SK-N-SH (cell line): ENCODE results near the gene TLDC2. TPM values are rescaled to one million over a fixed set of nuclear protein-coding genes. Genes with fewer than 3 reads are reported as not detected.

Source experiments
- CTCF ChIA-PET: fragments of 300-600, 350-600 bp; formaldehyde crosslinking; extraction: SDS; loops from one replicate; lab custom pipeline; 2021; lab: Yijun Ruan, JAX
- POLR2A ChIA-PET: fragments of 350-600 bp; sonication (Branson Sonifier 250); formaldehyde crosslinking; extraction: SDS; loops from one replicate; lab custom pipeline; 2020; ENCODE audit warnings: antibody characterized with exemption, inconsistent platforms; lab: Yijun Ruan, JAX
- DNase-seq: peaks from one replicate; pipeline ENCODE4 v3.0.0; 2012
- H2AFZ ChIP-seq: fragments of 200-600 bp; sonication (generic); 2 replicates; pipeline ENCODE4 v1.8.1; 2016; ENCODE audit warnings: antibody characterized with exemption, mild to moderate bottlenecking, low read depth
- H3F3A ChIP-seq: fragments of 200-600 bp; sonication (generic); replicated peaks from 2 replicates; pipeline ENCODE3; 2016; ENCODE audit warnings: antibody characterized with exemption, mild to moderate bottlenecking; ENCODE audit not compliant: insufficient read depth
- H3K27ac ChIP-seq, 2 experiments: fragments of 200-500 bp in 1 of 2; fragments of 200-600 bp in 1 of 2; sonication (Bioruptor generic) in 1 of 2; sonication (generic), shearing (Covaris generic) in 1 of 2; 2 replicates each; pipeline versions ENCODE4 v1.5.1 to v1.6.1; 2014 to 2016; ENCODE audit warnings: low read depth in 2 of 2, inconsistent platforms in 1 of 2, low read length in 1 of 2, mild to moderate bottlenecking in 1 of 2, mixed read lengths in 1 of 2
- H3K27me3 ChIP-seq: fragments of 200-600 bp; sonication (generic), shearing (Covaris generic); 2 replicates; pipeline ENCODE4 v1.6.1; 2016; ENCODE audit warnings: mixed run types; ENCODE audit not compliant: insufficient read depth
- H3K36me3 ChIP-seq, 2 experiments: fragments of 200-500 bp in 1 of 2; fragments of 200-600 bp in 1 of 2; sonication (Bioruptor generic) in 1 of 2; sonication (generic) in 1 of 2; replicated peaks in 1 of 2; 2 replicates each; pipeline versions ENCODE3 to v1.5.1; 2014 to 2016; ENCODE audit warnings: low read length in 1 of 2, mild to moderate bottlenecking in 1 of 2; ENCODE audit not compliant: insufficient read depth in 2 of 2, control insufficient read depth in 1 of 2
- H3K4me1 ChIP-seq, 2 experiments: fragments of 200-500 bp in 1 of 2; fragments of 200-600 bp in 1 of 2; sonication (Bioruptor generic) in 1 of 2; sonication (generic), shearing (Covaris generic) in 1 of 2; 2 replicates each; pipeline versions ENCODE4 v1.5.1 to v1.6.1; 2014 to 2016; ENCODE audit warnings: low read depth in 1 of 2, low read length in 1 of 2, mixed run types in 1 of 2; ENCODE audit not compliant: insufficient read depth in 2 of 2, control insufficient read depth in 1 of 2
- H3K4me2 ChIP-seq: fragments of 200-600 bp; sonication (generic), shearing (Covaris generic); 2 replicates; pipeline ENCODE4 v1.6.1; 2017; ENCODE audit warnings: mixed run types
- H3K4me3 ChIP-seq, 2 experiments: fragments of 200-500 bp in 1 of 2; fragments of 200-600 bp in 1 of 2; sonication (Bioruptor generic) in 1 of 2; sonication (generic), shearing (Covaris generic) in 1 of 2; 2 replicates each; pipeline versions ENCODE4 v1.5.1 to v1.8.1; 2014 to 2016; ENCODE audit warnings: low read depth in 2 of 2, inconsistent platforms in 1 of 2, low read length in 1 of 2, mild to moderate bottlenecking in 1 of 2, mixed read lengths in 1 of 2, moderate library complexity in 1 of 2
- H3K79me2 ChIP-seq: fragments of 200-600 bp; sonication (generic); 2 replicates; pipeline ENCODE4 v1.8.1; 2017; ENCODE audit warnings: mild to moderate bottlenecking; ENCODE audit not compliant: insufficient read depth
- H3K9ac ChIP-seq: fragments of 200-600 bp; sonication (generic); 2 replicates; pipeline ENCODE4 v1.6.1; 2017; ENCODE audit warnings: mixed run types
- H3K9me2 ChIP-seq: fragments of 200-600 bp; sonication (generic); 2 replicates; pipeline ENCODE4 v1.6.1; 2017; ENCODE audit warnings: mixed run types
- H3K9me3 ChIP-seq: fragments of 200-600 bp; sonication (generic); 2 replicates; pipeline ENCODE4 v1.6.1; 2017; ENCODE audit warnings: mixed run types, mild to moderate bottlenecking, moderate library complexity
- H4K20me1 ChIP-seq: fragments of 200-600 bp; sonication (generic); 2 replicates; pipeline ENCODE4 v1.6.1; 2017; ENCODE audit warnings: mild to moderate bottlenecking, mixed run types; ENCODE audit not compliant: insufficient read depth
- GABPA ChIP-seq: IDR thresholded peaks from 2 replicates; pipeline ENCODE4 v1.4.0; 2012; ENCODE audit warnings: low read depth, mild to moderate bottlenecking
- GATA2 ChIP-seq: sonication (generic); formaldehyde crosslinking; IDR thresholded peaks from 2 replicates; pipeline ENCODE4 v1.5.0; 2020; ENCODE audit warnings: mild to moderate bottlenecking, missing genetic modification reagents
- JUND ChIP-seq: IDR thresholded peaks from 2 replicates; pipeline ENCODE4 v1.4.0; 2012
- MAX ChIP-seq: IDR thresholded peaks from 2 replicates; pipeline ENCODE4 v1.4.0; 2012; ENCODE audit warnings: low read depth
- MXI1 ChIP-seq: IDR thresholded peaks from 2 replicates; pipeline ENCODE4 v1.6.1; 2012; ENCODE audit warnings: mild to moderate bottlenecking, low read depth, low read length, improper control_type of control experiment
- NFIC ChIP-seq: IDR thresholded peaks from 2 replicates; pipeline ENCODE4 v1.4.0; 2012; ENCODE audit warnings: borderline replicate concordance
- NRF1 ChIP-seq: IDR thresholded peaks from 2 replicates; pipeline ENCODE4 v1.6.1; 2012; ENCODE audit warnings: low read depth, mild to moderate bottlenecking, low read length
- RAD21 ChIP-seq: IDR thresholded peaks from 2 replicates; pipeline ENCODE4 v1.6.1; 2012; ENCODE audit warnings: mild to moderate bottlenecking, low read length
- RCOR1 ChIP-seq: fragments of 150-350 bp; IDR thresholded peaks from 2 replicates; pipeline ENCODE4 v1.6.1; 2017; ENCODE audit warnings: antibody characterized with exemption, low read length
- RFX5 ChIP-seq: IDR thresholded peaks from 2 replicates; pipeline ENCODE4 v1.6.1; 2012; ENCODE audit warnings: mild to moderate bottlenecking, improper control_type of control experiment, low read length
- SIN3A ChIP-seq: IDR thresholded peaks from 2 replicates; pipeline ENCODE4 v1.6.1; 2012; ENCODE audit warnings: low read depth, mild to moderate bottlenecking, low read length, moderate library complexity, borderline replicate concordance
- SMC3 ChIP-seq: IDR thresholded peaks from 2 replicates; pipeline ENCODE4 v1.6.1; 2012; ENCODE audit warnings: low read depth, low read length, improper control_type of control experiment
- TEAD4 ChIP-seq: IDR thresholded peaks from 2 replicates; pipeline ENCODE4 v1.4.0; 2012; ENCODE audit warnings: mild to moderate bottlenecking, borderline replicate concordance; ENCODE audit not compliant: insufficient read depth
- YY1 ChIP-seq: IDR thresholded peaks from 2 replicates; pipeline ENCODE4 v1.4.0; 2012; ENCODE audit warnings: low read depth, mild to moderate bottlenecking
- WGBS: methylation state at CpG from one replicate; pipeline ENCODE4 v1.1.6; 2017; ENCODE audit warnings: low lambda C conversion rate; 5-methylcytosine and 5-hydroxymethylcytosine counted together
- polyA plus RNA-seq, 3 experiments: library from polyadenylated mRNA; depleted of rRNA; stranded (reverse); fragments of >200 nt; gene quantifications; 2 replicates each; pipeline ENCODE4 v1.2.3, GENCODE V29; 2012
- TF ChIP-seq, protein P1 (sequence below): IDR thresholded peaks from 2 replicates; pipeline ENCODE4 v1.6.1; 2012; ENCODE audit warnings: mild to moderate bottlenecking, low read depth, low read length, moderate library complexity
- TF ChIP-seq, protein P2 (sequence below): IDR thresholded peaks from 2 replicates; pipeline ENCODE4 v1.4.0; 2012; ENCODE audit warnings: low read depth, borderline replicate concordance
- TF ChIP-seq, protein P3 (sequence below): fragments of 150-350 bp; IDR thresholded peaks from 2 replicates; pipeline ENCODE4 v1.6.1; 2016; ENCODE audit warnings: mild to moderate bottlenecking, low read depth, low read length

Gene TLDC2
- polyA plus RNA-seq, 1 of the 3 experiments (the other 2 are of a cell fraction), result 0.02 TPM

DNA sequence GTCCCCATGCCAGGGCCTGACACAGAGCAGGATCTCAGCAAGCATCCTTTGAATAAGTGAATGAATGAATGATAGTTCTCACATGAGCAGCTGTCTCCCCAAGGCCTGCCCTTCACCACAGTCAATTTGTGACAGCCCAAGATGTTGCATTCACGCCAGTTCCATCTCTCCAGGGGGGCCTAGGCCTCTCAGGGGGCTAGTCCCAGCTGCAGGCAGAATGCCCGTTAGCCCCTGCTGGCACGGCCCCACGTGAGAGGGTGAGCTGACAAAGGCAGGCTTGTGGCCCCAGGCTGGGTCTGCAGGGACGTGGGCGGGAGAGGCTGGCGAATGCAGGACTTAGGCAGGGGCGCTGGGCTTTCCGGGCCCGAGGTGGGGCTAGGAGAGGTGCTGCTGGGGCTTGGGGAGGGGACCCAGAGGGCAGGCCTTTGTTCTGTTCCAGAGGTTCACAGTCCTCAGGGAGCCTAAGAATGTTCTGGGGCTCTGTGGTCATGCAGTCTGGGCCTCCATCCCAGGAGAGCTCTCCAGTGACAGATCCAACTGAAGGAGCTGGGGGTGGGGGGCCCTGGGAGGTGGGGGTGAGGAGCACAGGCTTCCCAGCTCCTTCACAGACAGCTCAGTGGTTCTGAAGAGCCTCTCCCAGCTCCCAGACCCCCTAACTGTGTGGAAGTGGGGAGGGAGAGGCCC lies 30.5 kb upstream of the TLDC2 start (continued):
- TF ChIP-seq, protein P1, sequence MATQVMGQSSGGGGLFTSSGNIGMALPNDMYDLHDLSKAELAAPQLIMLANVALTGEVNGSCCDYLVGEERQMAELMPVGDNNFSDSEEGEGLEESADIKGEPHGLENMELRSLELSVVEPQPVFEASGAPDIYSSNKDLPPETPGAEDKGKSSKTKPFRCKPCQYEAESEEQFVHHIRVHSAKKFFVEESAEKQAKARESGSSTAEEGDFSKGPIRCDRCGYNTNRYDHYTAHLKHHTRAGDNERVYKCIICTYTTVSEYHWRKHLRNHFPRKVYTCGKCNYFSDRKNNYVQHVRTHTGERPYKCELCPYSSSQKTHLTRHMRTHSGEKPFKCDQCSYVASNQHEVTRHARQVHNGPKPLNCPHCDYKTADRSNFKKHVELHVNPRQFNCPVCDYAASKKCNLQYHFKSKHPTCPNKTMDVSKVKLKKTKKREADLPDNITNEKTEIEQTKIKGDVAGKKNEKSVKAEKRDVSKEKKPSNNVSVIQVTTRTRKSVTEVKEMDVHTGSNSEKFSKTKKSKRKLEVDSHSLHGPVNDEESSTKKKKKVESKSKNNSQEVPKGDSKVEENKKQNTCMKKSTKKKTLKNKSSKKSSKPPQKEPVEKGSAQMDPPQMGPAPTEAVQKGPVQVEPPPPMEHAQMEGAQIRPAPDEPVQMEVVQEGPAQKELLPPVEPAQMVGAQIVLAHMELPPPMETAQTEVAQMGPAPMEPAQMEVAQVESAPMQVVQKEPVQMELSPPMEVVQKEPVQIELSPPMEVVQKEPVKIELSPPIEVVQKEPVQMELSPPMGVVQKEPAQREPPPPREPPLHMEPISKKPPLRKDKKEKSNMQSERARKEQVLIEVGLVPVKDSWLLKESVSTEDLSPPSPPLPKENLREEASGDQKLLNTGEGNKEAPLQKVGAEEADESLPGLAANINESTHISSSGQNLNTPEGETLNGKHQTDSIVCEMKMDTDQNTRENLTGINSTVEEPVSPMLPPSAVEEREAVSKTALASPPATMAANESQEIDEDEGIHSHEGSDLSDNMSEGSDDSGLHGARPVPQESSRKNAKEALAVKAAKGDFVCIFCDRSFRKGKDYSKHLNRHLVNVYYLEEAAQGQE, result no peak
- TF ChIP-seq RFX5, result no peak

DNA sequence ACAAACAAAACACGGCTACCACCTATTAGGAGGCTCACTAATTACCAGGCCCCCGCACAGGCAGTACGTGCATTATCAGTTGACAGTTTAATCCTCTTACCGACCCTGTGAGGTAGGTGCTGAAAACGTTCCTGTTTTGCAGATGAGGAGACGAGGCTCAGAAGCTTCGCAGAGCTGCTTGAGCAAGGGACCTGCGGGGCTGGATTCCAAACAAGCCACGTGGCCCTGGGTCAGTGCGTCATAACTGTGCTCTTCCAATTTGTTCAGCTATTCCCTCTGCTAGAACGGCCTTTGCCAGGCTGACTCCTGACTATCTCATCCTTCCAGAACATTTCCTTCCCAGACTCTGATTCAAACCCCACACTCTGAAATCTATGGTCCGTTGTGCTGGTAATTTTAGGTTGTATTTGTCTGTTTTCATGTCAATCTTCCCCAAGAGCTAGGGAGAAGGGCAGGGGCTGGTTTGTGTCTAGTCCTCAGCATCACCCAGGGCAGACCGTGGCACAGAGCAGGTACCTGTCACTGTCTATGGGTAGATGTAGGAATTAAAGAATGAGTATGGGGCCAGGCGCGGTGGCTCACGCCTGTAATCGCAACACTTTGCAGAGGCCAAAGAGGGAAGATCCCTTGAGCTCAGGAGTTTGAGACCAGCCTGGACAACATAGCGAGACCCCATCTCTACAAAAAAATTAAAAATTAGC lies 28.8 kb upstream of the TLDC2 start:
- H3K27ac ChIP-seq, result peak overlapping the region in 1 of 2 experiments; percentile 91; a peak in 2 of 4 replicates
- H3F3A ChIP-seq, result peaks cover 23% of the 10 kb centered on the region
- H4K20me1 ChIP-seq, result peaks cover 10% of the 10 kb centered on the region; the same call in 1 of the 2 replicates
- no peaks in the 10 kb centered on the region for H3K9me2 ChIP-seq
- peaks cover 6 to 21% of the 10 kb centered on the region in 2 experiments; a peak in 2 of 4 replicates for H3K4me1 ChIP-seq
- 91% methylated on average over 12 of the region's 18 CpGs for WGBS
- no peak for DNase-seq
- H3K9me3 ChIP-seq, result no peaks in the 10 kb centered on the region
- H3K27me3 ChIP-seq, result no peaks in the 10 kb centered on the region
- H3K36me3 ChIP-seq, result no peaks in the 10 kb centered on the region
- H3K4me3 ChIP-seq, result no peak overlapping the region
- H3K9ac ChIP-seq, result no peak overlapping the region
- POLR2A ChIA-PET, result no interaction called here
- H3K4me2 ChIP-seq, result no peak overlapping the region
- H2AFZ ChIP-seq, result no peak overlapping the region
- H3K79me2 ChIP-seq, result peaks cover 92% of the 10 kb centered on the region
- no peak for TF ChIP-seq MAX
- no peak for TF ChIP-seq GABPA
- TF ChIP-seq NFIC, result no peak
- no peak for TF ChIP-seq SMC3
- no peak for TF ChIP-seq JUND
- no peak for TF ChIP-seq YY1
- TF ChIP-seq RCOR1, result no peak
- no peak for TF ChIP-seq TEAD4
- TF ChIP-seq NRF1, result no peak
- TF ChIP-seq RAD21, result no peak
- no peak for TF ChIP-seq SIN3A
- no peak for TF ChIP-seq GATA2 (CRISPR knock-in tag)
- TF ChIP-seq MXI1, result no peak
- TF ChIP-seq, protein P2, sequence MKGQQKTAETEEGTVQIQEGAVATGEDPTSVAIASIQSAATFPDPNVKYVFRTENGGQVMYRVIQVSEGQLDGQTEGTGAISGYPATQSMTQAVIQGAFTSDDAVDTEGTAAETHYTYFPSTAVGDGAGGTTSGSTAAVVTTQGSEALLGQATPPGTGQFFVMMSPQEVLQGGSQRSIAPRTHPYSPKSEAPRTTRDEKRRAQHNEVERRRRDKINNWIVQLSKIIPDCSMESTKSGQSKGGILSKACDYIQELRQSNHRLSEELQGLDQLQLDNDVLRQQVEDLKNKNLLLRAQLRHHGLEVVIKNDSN, result no peak; the same call in 1 of the 2 replicates
- TF ChIP-seq, protein P3, sequence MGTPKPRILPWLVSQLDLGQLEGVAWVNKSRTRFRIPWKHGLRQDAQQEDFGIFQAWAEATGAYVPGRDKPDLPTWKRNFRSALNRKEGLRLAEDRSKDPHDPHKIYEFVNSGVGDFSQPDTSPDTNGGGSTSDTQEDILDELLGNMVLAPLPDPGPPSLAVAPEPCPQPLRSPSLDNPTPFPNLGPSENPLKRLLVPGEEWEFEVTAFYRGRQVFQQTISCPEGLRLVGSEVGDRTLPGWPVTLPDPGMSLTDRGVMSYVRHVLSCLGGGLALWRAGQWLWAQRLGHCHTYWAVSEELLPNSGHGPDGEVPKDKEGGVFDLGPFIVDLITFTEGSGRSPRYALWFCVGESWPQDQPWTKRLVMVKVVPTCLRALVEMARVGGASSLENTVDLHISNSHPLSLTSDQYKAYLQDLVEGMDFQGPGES, result no peak
- TF ChIP-seq, protein P1, result no peak
- CTCF ChIA-PET, result interaction anchor here (0.7 to 2.2 kb wide), 4 partner anchors 11 to 40 kb away, joined by 3 to 5 read pairs (median 3); no protein-coding TSS in a partner anchor
